K562 (cell line): ENCODE data around the gene PMPCB. TPM values are rescaled to one million over a fixed set of nuclear protein-coding genes. Genes with fewer than 3 reads are reported as not detected.

ENCODE experiments used
- CBX1 ChIP-seq: sonication (generic); IDR thresholded peaks from 2 replicates; pipeline ENCODE4 v1.6.1; 2016; ENCODE audit warnings: antibody characterized with exemption, low read depth, mild to moderate bottlenecking
- E2F3 ChIP-seq: fragments of 250-450 bp; sonication (Bioruptor Pico); IDR thresholded peaks from 2 replicates; pipeline ENCODE4 v1.4.0; 2020; ENCODE audit warnings: mild to moderate bottlenecking
- EZH2 ChIP-seq: IDR thresholded peaks from 2 replicates; pipeline ENCODE4 v1.6.1; 2012; ENCODE audit warnings: low read depth, mild to moderate bottlenecking, inconsistent platforms, low read length, borderline replicate concordance
- FOXA3 ChIP-seq, 2 experiments: fragments of 450-650 bp in 1 of 2; sonication (generic) in 1 of 2; formaldehyde crosslinking; IDR thresholded peaks in 1 of 2; conservative IDR thresholded peaks in 1 of 2; 2 replicates each; pipeline versions ENCODE4 v1.4.0 to v1.8.0; 2020 to 2022; ENCODE audit warnings: mild to moderate bottlenecking in 2 of 2, missing genetic modification reagents in 1 of 2
- HCFC1 ChIP-seq: IDR thresholded peaks from 2 replicates; pipeline ENCODE4 v1.6.1; 2012; ENCODE audit warnings: low read depth, low read length, improper control_type of control experiment
- HNRNPLL ChIP-seq: fragments of 200-400 bp; formaldehyde crosslinking; IDR thresholded peaks from 2 replicates; pipeline ENCODE4 v1.6.1; 2017; ENCODE audit warnings: low read length, low read depth, mild to moderate bottlenecking; ENCODE audit not compliant: poor library complexity, severe bottlenecking
- KLF6 ChIP-seq: fragments of 250-450 bp; sonication (Bioruptor Pico); IDR thresholded peaks from 2 replicates; pipeline ENCODE4 v1.4.0; 2020; ENCODE audit warnings: mild to moderate bottlenecking, moderate library complexity, borderline replicate concordance
- MAFG ChIP-seq: fragments of 450-650 bp; conservative IDR thresholded peaks from 2 replicates; pipeline ENCODE4 v1.6.1; 2016; ENCODE audit warnings: missing genetic modification characterization, missing compliant biosample characterization
- MEF2D ChIP-seq: conservative IDR thresholded peaks from 2 replicates; pipeline ENCODE4 v1.6.1; 2016; ENCODE audit warnings: low read depth, missing genetic modification characterization, missing compliant biosample characterization
- MTA1 ChIP-seq: fragments of 450-650 bp; IDR thresholded peaks from 2 replicates; pipeline ENCODE4 v1.6.1; 2017; ENCODE audit warnings: borderline replicate concordance
- NR3C1 ChIP-seq: sonication (generic); formaldehyde crosslinking; IDR thresholded peaks from 2 replicates; pipeline ENCODE4 v1.8.1; 2022; ENCODE audit warnings: missing genetic modification reagents
- POLR2AphosphoS2 ChIP-seq: IDR thresholded peaks from 2 replicates; pipeline ENCODE4 v1.6.1; 2012; ENCODE audit warnings: low read length, improper control_type of control experiment
- PPARD ChIP-seq: fragments of 250-450 bp; sonication (Bioruptor Pico); IDR thresholded peaks from 2 replicates; pipeline ENCODE4 v1.8.0; 2022; ENCODE audit warnings: inconsistent platforms, mild to moderate bottlenecking, moderate library complexity
- TBP ChIP-seq: optimal IDR thresholded peaks from 2 replicates; pipeline ENCODE3; 2011; ENCODE audit warnings: low read depth, low read length, improper control_type of control experiment
- TFAM ChIP-seq: fragments of 250-450 bp; sonication (Bioruptor Pico); conservative IDR thresholded peaks from 2 replicates; pipeline ENCODE4 v1.5.0; 2021; ENCODE audit warnings: mild to moderate bottlenecking, moderate library complexity
- ZFX ChIP-seq: sonication (generic); formaldehyde crosslinking; IDR thresholded peaks from 2 replicates; pipeline ENCODE4 v1.8.0; 2022; ENCODE audit warnings: mild to moderate bottlenecking, missing genetic modification reagents, moderate library complexity
- ZNF586 ChIP-seq: fragments of 450-650 bp; formaldehyde crosslinking; conservative IDR thresholded peaks from 2 replicates; pipeline ENCODE4 v1.4.0; 2020; ENCODE audit warnings: mild to moderate bottlenecking, moderate library complexity
- polyA plus RNA-seq, 8 experiments: library from polyadenylated mRNA; depleted of rRNA in 4 of 8; stranded (reverse) in 5 of 8; unstranded in 3 of 8; fragments of >200 nt; fragmentation: Nextera tagmentation in 2 of 8; fragmentation: Illumina TruSeq in 1 of 8; extraction: Ambion mirVana in 2 of 8; extraction: Trizol in 1 of 8; gene quantifications; 2 replicates each; pipeline versions ENCODE4 v1.2.1 to v1.2.3, GENCODE V29; 2011 to 2014; ENCODE audit warnings: inconsistent platforms in 1 of 8, missing spikeins in 1 of 8
- total RNA-seq, 7 experiments: library from RNA; depleted of rRNA in 6 of 7; stranded (reverse); fragments of >200 nt in 6 of 7; fragmentation: Illumina TruSeq in 2 of 7; extraction: Trizol in 2 of 7; gene quantifications; 2 replicates each; pipeline versions ENCODE4 v1.2.1 to v1.2.3, GENCODE V29; 2011 to 2021; ENCODE audit warnings: low replicate concordance in 1 of 7
- TF ChIP-seq, protein P1 (sequence below): fragments of 250-450 bp; sonication (Bioruptor Pico); IDR thresholded peaks from 2 replicates; pipeline ENCODE4 v1.5.1; 2021; ENCODE audit warnings: mild to moderate bottlenecking
- TF ChIP-seq, protein P2 (sequence below): fragments of 450-650 bp; formaldehyde crosslinking; IDR thresholded peaks from 2 replicates; pipeline ENCODE4 v1.4.0; 2020; ENCODE audit warnings: mild to moderate bottlenecking
- TF ChIP-seq, protein P3 (sequence below), 3 experiments: fragments of 200-800 bp in 1 of 3; fragments of 250-450 bp in 1 of 3; fragments of 450-650 bp in 1 of 3; sonication (Bioruptor Pico) in 1 of 3; sonication (Bioruptor generic) in 1 of 3; formaldehyde crosslinking in 1 of 3; IDR thresholded peaks; 2 replicates each; pipeline versions ENCODE4 v1.6.1 to v1.8.0; 2016 to 2022; ENCODE audit warnings: mild to moderate bottlenecking in 2 of 3, missing genetic modification characterization in 2 of 3, missing compliant biosample characterization in 1 of 3, moderate library complexity in 1 of 3
- TF ChIP-seq, protein P4 (sequence below): sonication (generic); formaldehyde crosslinking; IDR thresholded peaks from 2 replicates; pipeline ENCODE4 v1.8.1; 2023; ENCODE audit warnings: mild to moderate bottlenecking, missing genetic modification reagents

PMPCB gene
- total and polyA plus RNA-seq, 9 of the 15 experiments (the other 6 are each of a cell fraction or from before 2014, with no cell fraction given) = 61.2 to 209 (median 105) TPM

DNA sequence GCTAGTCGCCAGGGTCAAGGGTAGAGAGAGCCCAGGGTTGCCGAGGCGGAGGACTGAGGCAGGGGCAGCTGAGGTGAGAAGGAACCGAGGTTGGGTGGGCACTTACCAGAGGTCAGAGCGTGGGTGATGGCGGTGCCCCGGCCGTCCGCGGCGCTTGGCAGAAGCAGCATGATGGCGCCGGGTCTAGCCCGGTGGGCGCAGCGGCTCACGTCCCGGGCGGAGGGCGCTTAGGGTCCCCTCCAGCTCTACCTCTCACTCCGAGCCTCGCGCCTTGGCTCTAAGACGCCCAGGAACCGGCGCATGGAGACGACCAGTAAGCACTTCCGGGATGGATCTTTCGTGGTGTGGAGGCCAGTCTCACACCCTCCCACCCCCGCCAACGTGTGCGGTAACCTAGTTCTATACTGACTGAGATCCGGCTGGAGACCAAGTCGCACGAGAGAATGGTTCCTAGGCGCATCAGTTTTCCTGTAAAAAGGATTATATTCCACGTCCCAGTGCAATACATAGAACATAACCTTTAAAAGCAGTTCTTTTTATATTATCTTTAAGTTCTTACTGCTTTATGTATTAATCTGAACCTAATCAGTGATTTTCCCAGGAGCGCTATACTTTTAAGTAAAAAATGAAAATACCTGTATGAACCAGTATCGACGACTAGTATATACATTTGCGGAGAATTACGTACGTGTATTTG lies 47.4 kb downstream of the PMPCB start, which contains the start of gene DNAJC2 (continued):
- TF ChIP-seq, protein P1, sequence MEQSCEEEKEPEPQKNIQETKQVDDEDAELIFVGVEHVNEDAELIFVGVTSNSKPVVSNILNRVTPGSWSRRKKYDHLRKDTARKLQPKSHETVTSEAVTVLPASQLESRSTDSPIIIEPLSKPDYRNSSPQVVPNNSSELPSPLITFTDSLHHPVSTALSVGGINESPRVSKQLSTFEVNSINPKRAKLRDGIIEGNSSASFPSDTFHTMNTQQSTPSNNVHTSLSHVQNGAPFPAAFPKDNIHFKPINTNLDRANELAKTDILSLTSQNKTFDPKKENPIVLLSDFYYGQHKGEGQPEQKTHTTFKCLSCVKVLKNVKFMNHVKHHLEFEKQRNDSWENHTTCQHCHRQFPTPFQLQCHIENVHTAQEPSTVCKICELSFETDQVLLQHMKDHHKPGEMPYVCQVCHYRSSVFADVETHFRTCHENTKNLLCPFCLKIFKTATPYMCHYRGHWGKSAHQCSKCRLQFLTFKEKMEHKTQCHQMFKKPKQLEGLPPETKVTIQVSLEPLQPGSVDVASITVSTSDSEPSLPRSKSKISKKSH (CRISPR knock-in tag) = no peak
- no peak for TF ChIP-seq NR3C1 (CRISPR knock-in tag)
- TF ChIP-seq KLF6 (CRISPR knock-in tag) = no peak
- no peak for TF ChIP-seq EZH2
- TF ChIP-seq CBX1 = peak; percentile 74
- TF ChIP-seq, protein P2, sequence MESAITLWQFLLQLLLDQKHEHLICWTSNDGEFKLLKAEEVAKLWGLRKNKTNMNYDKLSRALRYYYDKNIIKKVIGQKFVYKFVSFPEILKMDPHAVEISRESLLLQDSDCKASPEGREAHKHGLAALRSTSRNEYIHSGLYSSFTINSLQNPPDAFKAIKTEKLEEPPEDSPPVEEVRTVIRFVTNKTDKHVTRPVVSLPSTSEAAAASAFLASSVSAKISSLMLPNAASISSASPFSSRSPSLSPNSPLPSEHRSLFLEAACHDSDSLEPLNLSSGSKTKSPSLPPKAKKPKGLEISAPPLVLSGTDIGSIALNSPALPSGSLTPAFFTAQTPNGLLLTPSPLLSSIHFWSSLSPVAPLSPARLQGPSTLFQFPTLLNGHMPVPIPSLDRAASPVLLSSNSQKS (CRISPR knock-in tag) = no peak
- TF ChIP-seq ZFX (CRISPR knock-in tag) = peak; percentile 82
- peak; percentile 54 for TF ChIP-seq MAFG (tag)
- no peak; the same call in 1 of the 2 replicates for TF ChIP-seq MEF2D
- peak; percentile 96 for TF ChIP-seq TBP
- TF ChIP-seq HNRNPLL = no peak
- peak; percentile 74; the same call in 1 of the 2 replicates for TF ChIP-seq E2F3 (CRISPR knock-in tag)
- peak; percentile 56; the same call in 1 of the 2 replicates for TF ChIP-seq MTA1
- no peak for TF ChIP-seq POLR2AphosphoS2
- 0 out of 4 replicates have a peak, but pooled peaks of 1 of the 2 experiments have one; percentile 60 for TF ChIP-seq FOXA3 (CRISPR knock-in tag; conservative IDR thresholded peaks at IDR 0.05 in 1 of 2, IDR thresholded peaks at IDR 0.05 in 1 of 2)
- TF ChIP-seq TFAM = no peak
- TF ChIP-seq, protein P3, sequence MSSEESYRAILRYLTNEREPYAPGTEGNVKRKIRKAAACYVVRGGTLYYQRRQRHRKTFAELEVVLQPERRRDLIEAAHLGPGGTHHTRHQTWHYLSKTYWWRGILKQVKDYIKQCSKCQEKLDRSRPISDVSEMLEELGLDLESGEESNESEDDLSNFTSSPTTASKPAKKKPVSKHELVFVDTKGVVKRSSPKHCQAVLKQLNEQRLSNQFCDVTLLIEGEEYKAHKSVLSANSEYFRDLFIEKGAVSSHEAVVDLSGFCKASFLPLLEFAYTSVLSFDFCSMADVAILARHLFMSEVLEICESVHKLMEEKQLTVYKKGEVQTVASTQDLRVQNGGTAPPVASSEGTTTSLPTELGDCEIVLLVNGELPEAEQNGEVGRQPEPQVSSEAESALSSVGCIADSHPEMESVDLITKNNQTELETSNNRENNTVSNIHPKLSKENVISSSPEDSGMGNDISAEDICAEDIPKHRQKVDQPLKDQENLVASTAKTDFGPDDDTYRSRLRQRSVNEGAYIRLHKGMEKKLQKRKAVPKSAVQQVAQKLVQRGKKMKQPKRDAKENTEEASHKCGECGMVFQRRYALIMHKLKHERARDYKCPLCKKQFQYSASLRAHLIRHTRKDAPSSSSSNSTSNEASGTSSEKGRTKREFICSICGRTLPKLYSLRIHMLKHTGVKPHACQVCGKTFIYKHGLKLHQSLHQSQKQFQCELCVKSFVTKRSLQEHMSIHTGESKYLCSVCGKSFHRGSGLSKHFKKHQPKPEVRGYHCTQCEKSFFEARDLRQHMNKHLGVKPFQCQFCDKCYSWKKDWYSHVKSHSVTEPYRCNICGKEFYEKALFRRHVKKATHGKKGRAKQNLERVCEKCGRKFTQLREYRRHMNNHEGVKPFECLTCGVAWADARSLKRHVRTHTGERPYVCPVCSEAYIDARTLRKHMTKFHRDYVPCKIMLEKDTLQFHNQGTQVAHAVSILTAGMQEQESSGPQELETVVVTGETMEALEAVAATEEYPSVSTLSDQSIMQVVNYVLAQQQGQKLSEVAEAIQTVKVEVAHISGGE (CRISPR knock-in tag; IDR thresholded peaks at IDR 0.05) = peak; percentile 95 to 99 (median 99)
- peak; percentile 85 for TF ChIP-seq HCFC1
- TF ChIP-seq, protein P4, sequence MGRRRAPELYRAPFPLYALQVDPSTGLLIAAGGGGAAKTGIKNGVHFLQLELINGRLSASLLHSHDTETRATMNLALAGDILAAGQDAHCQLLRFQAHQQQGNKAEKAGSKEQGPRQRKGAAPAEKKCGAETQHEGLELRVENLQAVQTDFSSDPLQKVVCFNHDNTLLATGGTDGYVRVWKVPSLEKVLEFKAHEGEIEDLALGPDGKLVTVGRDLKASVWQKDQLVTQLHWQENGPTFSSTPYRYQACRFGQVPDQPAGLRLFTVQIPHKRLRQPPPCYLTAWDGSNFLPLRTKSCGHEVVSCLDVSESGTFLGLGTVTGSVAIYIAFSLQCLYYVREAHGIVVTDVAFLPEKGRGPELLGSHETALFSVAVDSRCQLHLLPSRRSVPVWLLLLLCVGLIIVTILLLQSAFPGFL (CRISPR knock-in tag) = no peak
- TF ChIP-seq ZNF586 = no peak
- no peak for TF ChIP-seq PPARD (CRISPR knock-in tag)
